ENCODE results near the gene KIF15. TPM values are rescaled to one million over a fixed set of nuclear protein-coding genes. Genes with fewer than 3 reads are reported as not detected.
A peak's percentile ranks its signal among the peaks of the same experiment; 100 is the strongest.
"Not testable (repeated sequence)": the region's sequence is repeated elsewhere in the genome, so short reads cannot be mapped to it uniquely, and the experiment has no call there.

Gene KIF15
- total RNA-seq, 1 donor from 2014 or later, result 11.8 TPM

- no peak overlapping the region for H3K4me3 ChIP-seq (ENCODE audit: low read depth, low read length)
- TF ChIP-seq CTCF (conservative IDR thresholded peaks at IDR 0.05; ENCODE audit: low read depth, low read length), result no peak
- DNase-seq (ENCODE audit: low read depth), result no peak
These were observed 33.6 kb downstream of the KIF15 start for GRCh38 chr3:44795197-44795596.

- no peak for TF ChIP-seq CTCF (conservative IDR thresholded peaks at IDR 0.05; ENCODE audit: low read depth, low read length)
- DNase-seq (ENCODE audit: low read depth), result no peak
- no peak overlapping the region for H3K4me3 ChIP-seq (ENCODE audit: low read depth, low read length)
These were observed 40.4 kb downstream of the KIF15 start for GRCh38 chr3:44802011-44802410.

GRCh38 chr3:44803298-44803697, 41.7 kb downstream of the KIF15 start:
- DNase-seq (ENCODE audit: low read depth), result no peak
- H3K4me3 ChIP-seq (ENCODE audit: low read depth, low read length), result no peak overlapping the region
- TF ChIP-seq CTCF (conservative IDR thresholded peaks at IDR 0.05; ENCODE audit: low read depth, low read length), result no peak

GRCh38 chr3:44805960-44806359, 44.4 kb downstream of the KIF15 start:
- TF ChIP-seq CTCF (conservative IDR thresholded peaks at IDR 0.05; ENCODE audit: low read depth, low read length), result no peak
- no peak overlapping the region for H3K4me3 ChIP-seq (ENCODE audit: low read depth, low read length)
- no peak for DNase-seq (ENCODE audit: low read depth)

GRCh38 chr3:44814751-44815150, 53.2 kb downstream of the KIF15 start:
- no peak overlapping the region for H3K4me3 ChIP-seq (ENCODE audit: low read depth, low read length)
- no peak for DNase-seq (ENCODE audit: low read depth)
- no peak for TF ChIP-seq CTCF (conservative IDR thresholded peaks at IDR 0.05; ENCODE audit: low read depth, low read length)

GRCh38 chr3:44816334-44816733, 54.7 kb downstream of the KIF15 start:
- not testable (repeated sequence) for H3K4me3 ChIP-seq (ENCODE audit: low read depth, low read length); DNase-seq (ENCODE audit: low read depth)

- DNase-seq (ENCODE audit: low read depth); H3K4me3 ChIP-seq (ENCODE audit: low read depth, low read length): not testable (repeated sequence)
These were observed 59.6 kb downstream of the KIF15 start for GRCh38 chr3:44821206-44821605.

GRCh38 chr3:44825264-44825925, 63.8 kb downstream of the KIF15 start:
- peak; percentile 92 for DNase-seq (ENCODE audit: low read depth)
- no peak overlapping the region for H3K4me3 ChIP-seq (ENCODE audit: low read depth, low read length)
- no peak for TF ChIP-seq CTCF (conservative IDR thresholded peaks at IDR 0.05; ENCODE audit: low read depth, low read length)
